HG03039 (cell line): ENCODE data around the gene FLAD1.

Source experiments
- ATAC-seq: cut with Tn5 transposase; IDR thresholded peaks from one replicate; pipeline ENCODE4 v1.9.1; 2021; ENCODE audit warnings: mild to moderate bottlenecking, moderate library complexity; ENCODE audit not compliant: unreplicated experiment

The FLAD1 gene

GRCh38 chr1:155014709-155015508 is 31.8 kb downstream of the FLAD1 start:
- no peak for ATAC-seq

DNA sequence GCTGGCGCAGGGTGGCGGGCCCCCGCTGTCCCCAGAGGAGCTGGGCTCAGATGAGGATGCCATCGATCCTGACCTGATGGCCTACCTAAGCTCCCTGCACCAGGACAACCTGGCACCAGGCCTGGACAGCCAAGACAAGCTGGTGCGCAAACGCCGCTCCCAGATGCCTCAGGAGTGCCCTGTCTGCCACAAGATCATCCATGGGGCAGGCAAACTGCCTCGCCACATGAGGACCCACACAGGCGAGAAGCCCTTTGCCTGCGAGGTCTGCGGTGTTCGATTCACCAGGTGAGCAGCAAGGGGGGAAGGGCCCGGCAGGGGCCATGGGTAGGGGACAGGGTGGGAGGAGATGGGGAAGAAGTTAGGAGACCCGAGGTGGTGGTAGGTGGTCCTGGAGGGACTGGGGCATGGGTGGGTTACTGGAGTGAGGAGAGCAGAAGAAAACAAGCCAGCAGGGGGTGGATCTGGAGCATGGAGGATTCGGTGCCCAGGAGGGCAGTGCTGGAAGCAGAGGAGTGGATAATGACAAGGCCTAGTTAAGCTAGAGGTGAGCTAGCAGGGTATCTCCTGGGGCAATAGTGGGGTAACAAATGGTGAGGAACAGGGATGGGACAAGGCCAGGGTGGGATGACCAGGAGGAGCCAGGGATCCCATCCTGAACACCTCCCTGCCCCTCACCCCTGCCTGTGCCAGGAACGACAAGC is 32.5 kb downstream of the FLAD1 start:
- no peak for ATAC-seq

DNA sequence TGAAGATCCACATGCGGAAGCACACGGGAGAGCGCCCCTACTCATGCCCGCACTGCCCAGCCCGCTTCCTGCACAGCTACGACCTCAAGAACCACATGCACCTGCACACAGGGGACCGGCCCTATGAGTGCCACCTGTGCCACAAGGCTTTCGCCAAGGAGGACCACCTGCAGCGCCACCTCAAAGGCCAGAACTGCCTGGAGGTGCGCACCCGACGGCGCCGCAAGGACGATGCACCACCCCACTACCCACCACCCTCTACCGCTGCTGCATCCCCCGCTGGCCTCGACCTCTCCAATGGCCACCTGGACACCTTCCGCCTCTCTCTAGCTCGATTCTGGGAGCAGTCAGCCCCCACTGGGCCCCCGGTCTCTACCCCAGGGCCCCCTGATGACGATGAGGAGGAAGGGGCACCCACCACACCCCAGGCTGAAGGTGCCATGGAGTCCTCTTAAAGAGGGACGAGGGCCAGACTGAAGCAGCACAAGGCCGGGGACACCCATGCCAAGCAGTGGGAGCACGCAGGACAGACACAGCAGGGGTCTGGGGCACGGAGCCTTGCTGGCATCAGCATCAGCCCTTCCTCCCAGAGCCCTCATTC is 33.2 kb downstream of the FLAD1 start:
- no peak for ATAC-seq

- ATAC-seq, result peak; percentile 59
Observed at GRCh38 chr1:155017041-155017945, 34.1 kb downstream of the FLAD1 start.

- no peak for ATAC-seq
Observed at GRCh38 chr1:155017946-155018316, 34.8 kb downstream of the FLAD1 start.

- ATAC-seq, result no peak
Observed at GRCh38 chr1:155018617-155019348, 35.6 kb downstream of the FLAD1 start.

DNA sequence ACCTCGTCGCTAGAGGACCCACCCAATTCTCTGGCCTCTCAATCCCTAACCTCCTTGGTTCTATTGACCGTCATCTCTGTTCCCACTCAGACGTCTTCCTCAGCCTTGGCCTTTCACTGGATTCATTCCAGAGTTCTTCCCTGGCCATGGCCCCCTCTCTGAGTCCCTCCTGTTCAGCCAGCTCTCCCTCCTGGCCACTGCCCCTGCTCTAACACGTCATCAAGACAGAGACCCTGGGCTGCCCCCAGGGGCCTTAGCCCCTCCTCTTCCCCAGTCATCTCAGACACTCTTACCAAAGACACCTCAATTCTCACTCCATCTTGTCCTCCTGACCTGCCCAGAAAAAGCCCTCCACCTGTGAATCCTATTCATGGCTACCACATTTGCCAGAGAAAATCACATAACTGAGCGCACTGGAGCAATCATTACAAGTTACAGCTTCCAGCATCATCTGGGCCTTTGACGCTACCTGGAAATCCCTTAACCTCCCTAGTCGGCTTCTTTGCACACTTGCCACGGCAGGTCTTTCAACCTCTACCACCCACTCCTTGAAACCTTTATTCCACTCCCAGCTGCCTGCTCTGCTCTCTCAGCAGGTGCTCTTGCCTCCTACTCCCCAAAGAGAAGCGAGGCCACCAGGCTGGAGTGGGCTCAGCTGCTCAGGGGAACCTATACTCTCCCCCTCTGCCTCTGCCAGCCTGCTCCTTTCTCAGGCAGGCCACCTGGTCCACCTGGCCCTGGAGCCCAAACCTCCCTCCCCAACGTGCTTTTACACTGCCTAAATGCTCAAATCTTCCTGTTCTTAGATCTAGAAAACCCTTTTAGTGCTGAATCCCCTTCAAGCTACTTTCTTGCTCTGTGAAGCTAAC is 36.5 kb downstream of the FLAD1 start:
- no peak for ATAC-seq

DNA sequence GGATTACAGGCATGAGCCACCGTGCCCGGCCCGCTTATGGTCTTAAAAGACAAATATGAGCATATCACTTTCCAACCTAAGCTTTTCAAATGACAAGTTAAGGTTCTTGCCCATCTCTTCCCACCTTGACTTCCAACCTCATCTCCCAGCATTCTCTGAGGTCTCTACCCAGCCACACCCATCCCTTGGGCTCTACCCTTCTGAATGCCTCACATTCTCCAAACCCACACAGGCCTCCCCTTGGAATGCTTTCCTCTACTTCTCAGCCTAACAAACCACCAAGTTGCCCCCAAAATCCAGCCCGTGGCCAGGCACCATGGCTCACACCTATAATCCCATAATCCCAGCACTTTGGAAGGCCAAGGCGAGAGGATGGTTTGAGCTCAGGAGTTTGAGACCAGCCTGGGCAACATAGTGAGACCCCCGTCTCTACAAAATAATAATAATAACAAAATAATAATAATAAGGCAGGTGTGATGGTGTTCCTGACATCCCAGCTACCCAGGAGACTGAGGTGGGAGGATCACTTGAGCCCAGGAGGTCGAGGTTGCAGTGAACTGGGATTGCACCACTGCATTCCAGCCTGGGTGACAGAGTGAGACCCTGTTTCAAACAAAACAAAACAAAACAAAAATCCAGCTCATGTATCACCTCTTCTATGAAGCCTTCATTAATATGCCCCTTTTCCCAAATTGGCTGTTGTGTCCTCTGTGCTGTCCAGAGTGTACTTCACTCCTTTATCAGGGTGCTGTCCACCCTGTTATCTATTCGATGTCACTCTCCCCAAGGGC is 39.2 kb downstream of the FLAD1 start:
- no peak for ATAC-seq

DNA sequence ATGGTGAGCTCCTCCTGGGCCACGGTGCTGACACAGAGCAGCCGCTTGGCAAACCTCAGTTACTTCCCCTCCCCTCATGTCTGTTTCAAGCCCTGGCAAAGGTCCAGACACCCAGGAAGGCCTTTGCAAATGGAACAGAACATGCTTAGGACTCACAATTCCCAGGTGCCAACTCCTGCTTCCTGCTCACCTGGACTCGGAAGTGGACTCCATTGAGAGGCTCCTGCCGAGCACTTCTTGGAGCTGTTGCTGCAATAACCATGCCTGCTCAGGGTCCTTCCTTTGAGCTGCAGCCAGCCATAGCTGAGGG is 39.7 kb downstream of the FLAD1 start:
- no peak for ATAC-seq

- no peak for ATAC-seq
Observed at GRCh38 chr1:155023627-155024026, 40.5 kb downstream of the FLAD1 start.

- no peak for ATAC-seq
Observed at GRCh38 chr1:155024315-155024714, 41.2 kb downstream of the FLAD1 start.

DNA sequence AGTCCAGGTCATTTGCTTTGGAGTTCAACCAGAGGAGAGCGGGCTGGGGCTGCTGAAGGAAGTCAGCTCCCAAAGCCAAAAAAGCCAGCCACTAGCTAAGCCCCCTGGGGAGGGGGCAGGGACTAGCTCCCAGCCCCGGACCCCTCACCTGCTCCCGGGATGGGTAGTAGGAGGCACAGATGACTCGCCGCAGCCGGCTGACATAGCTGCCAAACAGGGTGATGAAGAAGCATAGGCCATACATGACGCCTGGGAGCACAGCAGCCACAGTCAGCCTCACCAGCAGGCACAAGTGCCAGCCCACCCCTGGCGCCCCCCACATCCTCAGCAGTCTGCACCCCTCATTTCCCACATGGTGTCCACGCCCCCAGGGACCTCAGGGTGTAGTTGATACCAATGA is 43.0 kb downstream of the FLAD1 start:
- ATAC-seq, result no peak

DNA sequence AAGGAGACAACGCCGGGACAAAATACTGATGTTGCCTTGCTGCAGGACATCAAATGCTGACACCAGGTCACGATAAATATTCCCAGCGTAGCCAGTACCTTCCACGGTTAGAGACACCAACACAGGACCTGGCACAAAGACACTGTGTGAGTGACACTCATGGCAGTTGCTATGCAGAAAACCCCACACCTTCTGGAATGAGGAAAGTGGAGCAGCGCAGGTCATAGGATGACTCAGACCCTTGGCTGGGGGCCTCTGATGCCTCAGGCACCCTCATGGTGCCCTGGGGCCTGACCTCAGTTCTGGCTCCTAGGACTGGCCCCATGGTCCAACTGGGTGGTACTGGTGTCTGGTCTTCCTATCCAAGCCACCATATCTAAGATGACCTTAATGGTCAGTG is 43.4 kb downstream of the FLAD1 start:
- no peak for ATAC-seq

GRCh38 chr1:155029513-155030242 is 46.5 kb downstream of the FLAD1 start:
- no peak for ATAC-seq

GRCh38 chr1:155030243-155030795 is 47.2 kb downstream of the FLAD1 start:
- ATAC-seq, result no peak

DNA sequence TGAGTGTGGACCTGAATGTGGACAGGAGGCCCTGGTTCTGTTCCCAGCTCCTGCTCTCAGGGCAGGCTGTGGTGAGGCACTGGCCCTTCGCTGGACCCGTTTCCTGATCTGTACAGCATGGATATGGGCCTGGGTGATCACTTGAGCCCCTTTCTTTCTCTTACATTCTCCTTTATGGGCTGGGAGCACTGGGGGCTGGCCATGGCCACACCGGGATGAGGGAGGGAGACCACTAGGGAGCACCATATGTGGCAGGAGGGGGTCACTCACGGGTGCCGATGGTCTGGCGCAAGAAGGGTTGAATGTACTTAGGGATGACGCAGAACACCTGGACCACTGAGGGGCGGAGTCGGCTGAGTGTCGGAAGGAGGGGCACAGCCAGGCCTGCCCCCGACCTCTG is 47.8 kb downstream of the FLAD1 start:
- no peak for ATAC-seq

GRCh38 chr1:155032886-155033285 is 49.7 kb downstream of the FLAD1 start:
- no peak for ATAC-seq

- no peak for ATAC-seq
Observed at GRCh38 chr1:155033524-155033923, 50.4 kb downstream of the FLAD1 start, which contains the start of the genes DCST1 and DCST2. Gene DCST1 (plus strand): TSS chr1:155033824. CDS start chr1:155034037, 213 bp downstream. Gene DCST2 (minus strand): TSS chr1:155033781. CDS start chr1:155033701, 80 bp downstream.
